ENCODE measurements around the gene COMTD1.
"Not testable (repeated sequence)": the region's sequence is repeated elsewhere in the genome, so short reads cannot be mapped to it uniquely, and the experiment has no call there.

Gene COMTD1

GRCh38 chr10:75223507-75223906, 12.2 kb downstream of the COMTD1 start:
- DNase-seq (ENCODE audit: low spot score) = no peak

- DNase-seq (ENCODE audit: low spot score) = not testable (repeated sequence)
Measured at GRCh38 chr10:75221492-75221891, 14.3 kb downstream of the COMTD1 start.

DNA sequence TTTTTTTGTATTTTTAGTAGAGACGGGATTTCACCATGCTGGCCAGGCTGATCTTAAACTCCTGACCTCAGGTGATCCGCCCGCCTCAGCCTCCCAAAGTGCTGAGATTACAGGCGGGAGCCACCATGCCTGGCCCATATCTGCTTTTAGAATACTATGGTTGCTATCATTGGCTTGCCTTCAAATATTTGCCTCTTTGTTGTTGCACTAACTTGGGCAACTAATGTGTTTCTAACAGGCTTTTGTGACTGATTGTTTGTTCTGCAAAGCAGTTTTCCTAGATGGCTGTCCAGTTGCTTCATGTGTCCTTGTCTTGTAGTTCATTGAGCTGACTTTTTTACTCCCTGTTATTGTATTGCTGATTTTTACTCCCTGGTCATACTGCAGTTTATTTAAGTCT, 15.5 kb downstream of the COMTD1 start:
- no peak for DNase-seq (ENCODE audit: low spot score)

DNA sequence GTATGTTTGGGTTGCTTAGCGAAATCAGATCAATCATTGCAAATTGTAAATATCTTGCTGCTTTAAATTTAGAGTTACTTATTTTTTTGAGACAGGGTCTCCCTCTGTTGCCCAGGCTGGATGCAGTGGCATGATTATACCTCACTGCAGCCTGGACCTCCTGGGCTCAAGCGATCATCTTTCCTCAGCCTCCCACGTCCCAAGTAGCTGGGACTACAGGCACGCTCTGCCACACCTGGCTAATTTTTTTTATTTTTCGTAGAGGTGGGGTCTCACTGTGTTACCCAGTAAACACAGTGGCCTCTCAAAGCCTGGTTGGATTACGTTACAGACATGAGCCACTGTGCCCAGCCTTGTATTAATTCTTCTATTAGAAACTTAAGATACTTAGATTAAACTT, 23.4 kb downstream of the COMTD1 start:
- DNase-seq (ENCODE audit: low spot score) = no peak

- DNase-seq (ENCODE audit: low spot score) = peak; percentile 43
Measured at GRCh38 chr10:75211007-75211691, 24.6 kb downstream of the COMTD1 start.

GRCh38 chr10:75210282-75211006, 25.3 kb downstream of the COMTD1 start, which contains the start of gene VDAC2:
Gene VDAC2 (plus strand): TSS chr10:75210796. CDS start chr10:75211159, 363 bp downstream.
- DNase-seq (ENCODE audit: low spot score) = peak; percentile 83

DNA sequence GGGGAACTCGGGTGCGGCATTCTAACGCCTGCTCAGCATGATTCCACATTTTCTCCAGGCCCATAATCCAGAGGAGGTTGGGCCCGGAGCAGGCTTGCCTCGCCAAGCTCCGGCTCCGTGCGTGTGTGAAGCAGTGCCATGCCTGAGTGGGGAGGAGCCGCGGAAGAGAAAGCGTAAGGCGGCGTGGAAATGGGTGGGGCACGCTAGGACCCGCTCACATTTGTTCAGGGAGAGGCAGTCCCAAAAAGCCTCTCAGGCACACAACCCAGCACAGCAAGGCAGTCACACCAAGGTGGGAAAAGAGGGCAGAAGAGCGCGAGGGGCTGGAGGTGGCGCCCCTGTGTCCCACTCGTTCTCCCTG, 25.9 kb downstream of the COMTD1 start:
- DNase-seq (ENCODE audit: low spot score) = peak; percentile 72

- DNase-seq (ENCODE audit: low spot score) = no peak
Measured at GRCh38 chr10:75209086-75209920, 26.5 kb downstream of the COMTD1 start.

GRCh38 chr10:75208181-75208580, 27.6 kb downstream of the COMTD1 start:
- DNase-seq (ENCODE audit: low spot score) = no peak

DNA sequence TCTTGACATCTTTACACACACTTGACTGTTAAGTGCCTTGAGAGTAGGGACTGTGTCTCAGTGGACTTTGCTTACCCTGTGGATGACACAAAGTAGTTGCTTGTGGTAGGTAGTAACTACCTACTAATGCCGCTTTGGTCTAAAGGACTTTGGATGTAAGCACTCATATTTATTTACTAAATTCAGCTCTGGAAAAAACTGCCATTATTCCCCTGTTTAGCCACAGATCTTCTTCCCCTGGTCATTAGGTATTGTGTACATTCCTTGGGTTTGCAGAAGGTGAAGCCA, 28.0 kb downstream of the COMTD1 start:
- DNase-seq (ENCODE audit: low spot score) = no peak

DNA sequence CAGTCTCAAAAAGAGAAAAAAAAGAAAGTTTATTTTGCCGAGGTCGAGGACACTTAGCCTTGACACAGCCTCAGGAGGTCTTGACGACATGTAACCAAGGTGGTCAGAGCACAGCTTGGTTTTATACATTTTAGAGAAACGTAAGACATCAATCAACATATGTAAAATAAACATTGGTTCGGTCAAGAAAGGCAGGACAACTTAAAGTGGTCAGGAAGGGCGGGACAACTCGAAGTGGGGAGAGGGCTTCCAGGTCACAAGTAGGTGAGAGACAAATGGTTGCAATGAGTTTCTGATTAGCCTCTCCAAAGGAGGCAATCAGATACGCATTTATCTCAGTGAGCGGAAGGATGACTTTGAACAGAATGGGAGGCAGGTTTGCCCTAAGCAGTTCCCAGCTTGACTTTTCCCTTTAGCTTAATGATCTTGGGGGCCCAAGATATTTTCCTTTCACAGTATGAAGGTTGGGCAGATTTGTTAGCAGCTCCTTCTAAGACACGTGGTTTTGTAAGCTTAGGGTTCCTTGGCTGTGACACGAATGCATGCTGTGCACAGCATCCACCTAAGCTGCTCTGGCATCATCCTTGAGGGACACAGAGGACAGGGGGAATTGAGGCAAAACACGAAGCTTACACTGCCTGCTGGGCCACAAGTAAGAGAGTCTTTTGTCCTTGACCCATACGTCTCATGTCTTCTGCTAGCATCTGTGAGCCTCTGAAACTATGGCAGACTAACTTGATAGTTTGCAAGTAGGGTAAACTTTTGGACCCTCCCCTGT, 28.5 kb downstream of the COMTD1 start:
- DNase-seq (ENCODE audit: low spot score) = no peak

GRCh38 chr10:75206638-75207037, 29.1 kb downstream of the COMTD1 start:
- not testable (repeated sequence) for DNase-seq (ENCODE audit: low spot score)

- no peak for DNase-seq (ENCODE audit: low spot score)
Measured at GRCh38 chr10:75205908-75206307, 29.8 kb downstream of the COMTD1 start.

DNA sequence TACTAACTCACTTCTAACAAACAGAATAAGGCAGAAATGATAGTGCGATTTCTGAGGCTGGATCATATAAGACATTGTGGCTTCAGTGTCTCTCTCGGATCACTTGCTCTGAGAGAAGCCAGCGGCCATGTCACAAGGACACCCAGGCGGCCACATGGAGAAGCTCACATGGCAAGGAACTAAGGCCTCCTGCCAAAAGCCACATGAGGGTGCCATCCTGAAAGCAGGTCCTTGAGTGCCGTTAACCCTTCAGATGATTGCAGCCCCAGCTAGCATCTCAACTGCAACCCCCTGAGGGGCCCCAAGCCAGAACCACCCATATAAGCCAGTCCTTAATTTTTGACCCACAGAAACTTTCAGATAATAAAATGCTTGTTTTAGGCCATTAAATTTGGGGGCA, 32.0 kb downstream of the COMTD1 start:
- DNase-seq (ENCODE audit: low spot score) = no peak

GRCh38 chr10:75203046-75203620, 32.6 kb downstream of the COMTD1 start:
- DNase-seq (ENCODE audit: low spot score) = not testable (repeated sequence)

DNA sequence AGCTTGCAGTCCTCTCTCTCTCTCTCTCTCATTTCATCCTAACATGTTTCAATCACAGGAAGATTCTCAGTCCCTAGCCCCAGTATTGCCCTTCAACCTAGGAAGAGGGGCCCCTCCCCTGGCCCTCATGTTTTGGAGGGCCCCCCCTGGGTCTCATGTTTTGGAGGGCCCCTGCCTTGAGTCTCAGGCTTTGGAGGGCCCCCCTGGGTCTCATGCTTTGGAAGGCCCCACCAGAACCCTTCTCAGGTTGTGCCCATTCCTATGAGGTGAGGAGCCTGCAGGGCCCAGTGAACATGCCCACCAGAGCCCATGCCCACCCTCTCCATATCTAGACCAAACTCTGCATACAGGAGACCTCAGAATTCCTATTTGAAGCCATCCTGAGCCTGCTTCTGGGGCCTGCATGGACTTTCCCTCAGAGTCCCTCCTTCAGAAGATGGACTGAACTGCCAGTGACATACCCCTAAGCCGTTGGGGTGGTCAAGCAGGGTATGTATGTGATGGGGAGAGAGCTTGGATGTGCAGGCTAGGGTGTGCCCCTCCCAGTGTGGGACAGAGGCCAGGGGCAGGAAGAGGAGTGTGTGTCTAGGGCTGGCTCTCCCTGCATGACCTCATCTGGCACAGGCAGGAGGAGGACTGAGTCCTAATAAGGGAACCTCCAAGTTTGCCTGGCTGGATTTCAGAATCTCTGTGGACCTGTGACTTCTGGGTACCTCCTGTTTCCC, 33.3 kb downstream of the COMTD1 start:
- DNase-seq (ENCODE audit: low spot score) = no peak

DNA sequence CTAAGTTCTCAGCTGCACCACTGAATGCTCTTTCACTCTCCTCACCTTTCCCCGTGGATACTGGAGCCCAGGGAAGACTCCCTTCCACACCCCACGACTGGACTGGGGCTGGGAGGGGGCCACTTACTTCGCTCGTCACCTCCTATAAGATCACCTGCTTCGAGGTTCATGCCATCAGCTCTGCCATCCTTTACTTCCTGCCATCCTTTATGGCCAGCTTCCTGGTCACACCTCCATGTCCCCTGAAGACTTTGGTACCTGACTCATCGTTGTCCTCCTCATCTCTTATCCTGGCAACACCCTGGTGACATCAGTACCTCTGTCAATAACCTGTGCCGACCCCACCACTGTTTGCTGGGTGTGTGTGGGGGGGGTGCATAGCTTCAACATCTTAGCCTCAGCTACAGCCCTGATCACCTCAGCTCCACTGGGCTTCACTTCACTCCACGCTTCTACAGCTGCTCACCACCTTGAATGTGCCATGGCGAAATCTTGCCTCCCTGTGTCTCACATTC, 33.9 kb downstream of the COMTD1 start:
- DNase-seq (ENCODE audit: low spot score) = peak; percentile 66

GRCh38 chr10:75199949-75200348, 35.8 kb downstream of the COMTD1 start:
- not testable (repeated sequence) for DNase-seq (ENCODE audit: low spot score)

- DNase-seq (ENCODE audit: low spot score) = no peak
Measured at GRCh38 chr10:75197906-75198305, 37.9 kb downstream of the COMTD1 start.

DNA sequence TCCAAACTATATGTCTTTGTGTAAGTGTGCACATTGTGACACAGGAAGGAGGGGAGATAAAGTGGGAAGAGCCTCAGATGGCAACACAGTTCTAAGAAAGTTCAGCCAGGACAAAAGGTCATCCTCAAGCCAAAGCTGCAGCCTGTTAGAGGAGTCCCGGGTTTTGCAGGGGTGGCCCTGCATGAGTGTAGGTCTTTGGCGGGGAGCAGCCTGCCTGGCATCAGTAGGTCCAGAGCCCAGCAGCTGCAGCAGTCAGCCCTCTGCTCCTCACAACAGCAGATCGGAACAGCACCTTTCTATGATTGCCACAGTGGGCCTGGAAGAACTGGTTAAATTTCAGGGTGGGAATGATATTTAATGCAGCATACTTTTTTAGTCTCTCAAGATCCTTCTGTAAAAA, 38.7 kb downstream of the COMTD1 start:
- DNase-seq (ENCODE audit: low spot score) = no peak

Data from SW480 (cell line).